Subcutaneous abdominal adipose tissue (tissue), 5 donors: ENCODE results near the gene SSC4D.
"Not testable (repeated sequence)": the region's sequence is repeated elsewhere in the genome, so short reads cannot be mapped to it uniquely, and the experiment has no call there.

Experiments
- H3K27ac ChIP-seq: one replicate; pipeline ENCODE4 v1.7.0; 2013; ENCODE audit warnings: low read depth, mild to moderate bottlenecking, inconsistent platforms, low read length, moderate library complexity
- H3K27me3 ChIP-seq, 5 donors: one replicate each; pipeline ENCODE4 v1.7.0; 2013; ENCODE audit warnings: low read length in 5 of 5, inconsistent platforms in 1 of 5; ENCODE audit not compliant: control insufficient read depth in 5 of 5, insufficient read depth in 4 of 5
- H3K36me3 ChIP-seq, 5 donors: one replicate each; pipeline ENCODE4 v1.7.0; 2013; ENCODE audit warnings: low read length in 5 of 5; ENCODE audit not compliant: control insufficient read depth in 5 of 5, insufficient read depth in 5 of 5
- H3K4me1 ChIP-seq, 5 donors: one replicate each; pipeline ENCODE4 v1.7.0; 2013; ENCODE audit warnings: low read length in 5 of 5, mild to moderate bottlenecking in 3 of 5, moderate library complexity in 1 of 5; ENCODE audit not compliant: control insufficient read depth in 5 of 5, insufficient read depth in 5 of 5
- H3K4me3 ChIP-seq, 5 donors: one replicate each; pipeline ENCODE4 v1.7.0; 2013; ENCODE audit warnings: low read length in 5 of 5, low read depth in 1 of 5
- H3K9ac ChIP-seq, 5 donors: one replicate each; pipeline ENCODE4 v1.7.0; 2013; ENCODE audit warnings: low read length in 5 of 5, mild to moderate bottlenecking in 4 of 5, moderate library complexity in 3 of 5
- H3K9me3 ChIP-seq, 5 donors: one replicate each; pipeline ENCODE4 v1.7.0; 2013; ENCODE audit warnings: low read length in 5 of 5; ENCODE audit not compliant: control insufficient read depth in 5 of 5
- donor health status: healthy.
- donor health status: healthy.
- donor health status: healthy.
- donor health status: healthy.
- donor health status: healthy.

The SSC4D gene

DNA sequence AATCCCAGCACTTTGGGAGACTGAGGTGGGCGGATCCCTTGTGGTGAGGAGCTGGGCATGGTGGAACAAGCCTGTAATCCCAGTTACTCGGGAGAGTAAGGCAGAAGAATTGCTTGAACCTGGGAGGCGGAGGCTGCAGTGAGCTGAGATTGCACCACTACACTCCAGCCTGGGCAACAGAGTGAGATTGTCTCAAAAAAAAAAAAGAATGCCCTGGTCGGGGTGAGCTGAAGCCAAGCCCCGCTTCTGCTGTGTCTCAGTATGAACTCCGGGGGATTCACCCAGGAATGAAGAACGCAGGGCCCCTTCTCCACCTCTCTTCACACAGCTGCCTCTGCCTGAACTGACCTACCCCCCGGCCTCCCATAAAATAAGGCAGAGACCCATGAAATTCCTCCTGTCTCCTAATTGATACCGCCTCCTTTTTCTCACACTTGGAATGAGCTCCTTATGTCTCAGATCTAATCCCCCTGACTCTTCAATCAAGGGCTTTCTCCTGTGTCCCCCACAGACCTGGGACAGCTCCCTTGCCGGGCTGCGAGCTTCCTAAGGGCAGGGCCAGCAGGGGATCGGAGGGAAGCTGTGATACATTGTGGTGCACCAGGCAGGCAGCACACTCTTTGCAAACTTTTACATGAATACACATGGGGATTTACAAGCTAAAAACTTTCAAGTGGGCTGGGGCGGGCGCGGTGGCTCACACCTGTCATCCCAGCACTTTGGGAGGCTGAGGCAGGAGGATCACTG is 14.3 kb upstream of the SSC4D start:
- Histone ChIP-seq H3K9me3 (peaks cover 0 to 4% (median 0%) of the 10 kb centered on the region in 5 donors), H3K4me3 (no peak overlapping the region), H3K9ac (no peak overlapping the region), H3K36me3 (no peaks in the 10 kb centered on the region), H3K27ac (no peak overlapping the region), H3K27me3 (no peaks in the 10 kb centered on the region), H3K4me1 (peaks cover 0 to 13% (median 6%) of the 10 kb centered on the region in 5 donors)

DNA sequence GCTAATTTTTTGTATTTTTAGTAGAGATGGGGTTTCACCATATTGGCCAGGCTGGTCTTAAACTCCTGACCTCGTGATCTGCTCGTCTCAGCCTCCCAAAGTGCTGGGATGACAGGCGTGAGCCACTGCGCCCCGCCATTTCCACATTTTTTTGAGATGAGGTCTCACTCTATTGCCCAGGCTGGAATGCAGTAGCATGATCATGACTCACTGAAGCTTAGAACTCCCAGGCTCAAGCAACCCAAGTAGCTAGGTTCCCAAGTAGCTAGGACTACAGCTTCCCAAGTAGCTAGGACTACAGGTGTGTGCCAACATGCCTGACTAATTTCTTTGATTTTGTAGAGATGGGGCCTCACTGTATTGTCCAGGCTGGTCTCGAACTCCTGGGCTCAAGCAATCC is 11.6 kb upstream of the SSC4D start:
- not testable (repeated sequence) for H3K9ac ChIP-seq, H3K27me3 ChIP-seq, H3K36me3 ChIP-seq, H3K27ac ChIP-seq, H3K9me3 ChIP-seq, H3K4me3 ChIP-seq
- peaks cover 0 to 11% (median 3%) of the 10 kb centered on the region in 5 donors for H3K4me1 ChIP-seq

DNA sequence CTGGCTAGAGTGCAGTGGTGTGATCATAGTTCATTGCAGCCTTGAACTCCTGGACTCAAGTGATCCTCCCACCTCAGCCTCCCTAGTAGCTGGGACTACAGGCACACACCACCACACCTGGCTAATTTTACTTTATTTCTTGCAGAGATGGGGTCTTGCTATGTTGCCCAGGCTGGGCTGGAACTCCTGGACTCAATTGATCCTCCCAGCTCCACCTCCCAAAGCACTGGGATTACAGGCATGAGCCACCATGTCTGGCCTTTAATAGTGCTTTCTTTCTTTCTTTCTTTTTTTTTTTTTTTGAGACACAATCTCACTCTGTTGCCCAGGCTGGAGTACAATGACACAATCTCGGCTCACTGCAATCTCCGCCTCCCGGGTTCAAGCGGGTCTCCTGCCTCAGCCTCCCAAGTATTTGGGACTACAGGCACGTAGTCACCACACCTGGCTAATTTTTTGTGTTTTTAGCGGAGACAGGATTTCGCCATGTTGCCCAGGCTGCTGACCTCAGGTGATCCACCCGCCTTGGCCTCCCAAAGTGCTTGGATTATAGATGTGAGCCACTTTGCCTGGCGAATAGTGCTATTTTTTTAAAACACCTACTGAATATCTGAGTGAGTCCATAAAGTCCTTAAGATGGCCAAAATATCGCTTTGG is 8.3 kb upstream of the SSC4D start:
- H3K27ac ChIP-seq, H3K4me1 ChIP-seq, H3K9me3 ChIP-seq, H3K4me3 ChIP-seq, H3K36me3 ChIP-seq, H3K9ac ChIP-seq, H3K27me3 ChIP-seq: not testable (repeated sequence)

DNA sequence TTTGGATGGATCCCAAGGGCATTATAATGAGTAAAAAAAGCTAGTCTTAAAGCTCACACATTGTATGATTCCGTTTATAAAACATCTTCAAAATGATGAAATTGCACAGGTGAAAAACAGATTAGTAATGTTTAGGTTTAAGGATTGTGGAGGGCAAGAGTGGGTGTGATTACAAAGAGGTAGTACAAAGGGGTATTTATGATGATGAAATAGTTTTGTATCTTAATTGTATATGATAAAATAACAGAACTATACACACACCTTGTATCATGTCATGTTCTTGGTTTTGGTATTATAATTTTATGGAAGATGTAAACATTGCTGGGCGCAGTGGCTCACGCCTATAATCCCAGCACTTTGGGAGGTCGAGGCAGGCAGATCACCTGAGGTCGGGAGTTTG is 2.8 kb upstream of the SSC4D start:
- no peak overlapping the region for H3K9ac ChIP-seq
- H3K4me1 ChIP-seq: no peaks in the 10 kb centered on the region
- H3K9me3 ChIP-seq: no peaks in the 10 kb centered on the region
- no peaks in the 10 kb centered on the region for H3K27me3 ChIP-seq
- no peak overlapping the region for H3K27ac ChIP-seq
- H3K4me3 ChIP-seq: no peak overlapping the region
- no peaks in the 10 kb centered on the region for H3K36me3 ChIP-seq

DNA sequence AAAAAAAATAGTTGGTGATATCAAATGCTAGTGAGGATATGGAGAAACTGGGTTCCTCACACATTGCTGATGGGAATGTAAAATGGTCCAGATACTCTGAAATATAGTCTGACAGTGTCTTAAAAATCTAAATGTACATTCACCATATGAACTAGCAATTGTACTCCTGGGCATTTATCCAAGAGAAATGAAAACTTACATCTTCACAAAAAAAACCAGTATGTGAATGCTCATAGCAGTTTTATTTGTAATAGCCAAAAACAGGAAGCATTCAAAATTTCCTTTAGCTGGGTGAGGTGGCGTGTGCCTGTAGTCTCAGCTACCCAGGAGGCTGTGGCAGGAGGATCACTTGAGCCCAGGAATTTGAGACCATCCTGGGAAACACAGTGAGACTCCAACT is 2.1 kb upstream of the SSC4D start:
- H3K27ac ChIP-seq: no peak overlapping the region
- no peaks in the 10 kb centered on the region for H3K36me3 ChIP-seq
- no peaks in the 10 kb centered on the region for H3K27me3 ChIP-seq
- no peak overlapping the region for H3K4me3 ChIP-seq
- H3K9ac ChIP-seq: no peak overlapping the region
- H3K9me3 ChIP-seq: no peaks in the 10 kb centered on the region
- H3K4me1 ChIP-seq: no peaks in the 10 kb centered on the region

DNA sequence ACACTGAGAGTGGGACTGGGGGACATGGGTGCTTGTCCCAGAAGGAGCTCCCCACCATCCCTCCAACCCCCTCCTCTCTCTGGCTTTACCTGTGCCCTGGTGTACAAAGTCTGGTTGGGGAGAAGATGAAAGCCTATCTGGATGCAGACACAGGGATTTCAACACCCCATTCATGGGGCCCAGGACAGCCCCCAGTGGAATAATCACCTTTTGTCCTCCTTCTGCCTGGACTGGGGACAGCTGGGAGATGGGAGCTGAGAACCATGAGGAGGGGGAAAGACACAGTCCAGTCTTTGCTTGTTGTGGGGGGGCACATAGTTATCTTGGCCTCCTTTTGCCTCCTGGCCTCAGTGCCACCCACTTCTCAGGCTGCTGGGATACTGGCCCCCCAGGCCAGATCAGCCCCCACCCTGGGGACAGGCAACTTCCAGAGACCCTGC is 1.4 kb downstream of the SSC4D start:
- H3K4me3 ChIP-seq: no peak overlapping the region

DNA sequence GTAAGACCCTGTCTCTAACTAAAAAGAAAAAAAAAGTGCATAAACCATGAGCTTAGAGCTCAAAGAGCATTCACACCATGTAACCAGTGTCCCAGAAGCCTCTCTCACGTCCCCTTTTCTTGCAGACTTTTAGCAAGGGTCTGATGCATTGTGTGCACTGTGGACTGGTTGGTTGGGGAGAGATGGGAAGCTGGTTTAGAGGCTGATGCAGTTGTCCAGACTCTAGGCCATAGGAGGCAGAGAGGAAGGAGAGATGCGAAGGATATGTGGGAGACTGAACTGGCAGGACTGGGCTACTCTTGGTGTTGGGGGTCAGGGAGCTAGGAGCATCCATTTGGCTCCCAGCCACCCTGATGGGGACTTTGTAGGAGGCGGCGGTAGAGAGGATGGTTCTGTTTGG is 1.8 kb downstream of the SSC4D start:
- Histone ChIP-seq H3K4me3 (no peak overlapping the region), H3K36me3 (no peaks in the 10 kb centered on the region), H3K9ac (no peak overlapping the region), H3K27ac (no peak overlapping the region), H3K4me1 (peaks cover 0 to 7% (median 0%) of the 10 kb centered on the region in 5 donors), H3K27me3 (no peaks in the 10 kb centered on the region), H3K9me3 (no peaks in the 10 kb centered on the region)

More for the DNA sequence above, 1.4 kb downstream of the SSC4D start:
- H3K4me1 ChIP-seq: peaks cover 0 to 7% (median 0%) of the 10 kb centered on the region in 5 donors
- no peak overlapping the region for H3K27ac ChIP-seq
- no peaks in the 10 kb centered on the region for H3K27me3 ChIP-seq
- H3K9ac ChIP-seq: no peak overlapping the region
- H3K9me3 ChIP-seq: no peaks in the 10 kb centered on the region
- no peaks in the 10 kb centered on the region for H3K36me3 ChIP-seq

DNA sequence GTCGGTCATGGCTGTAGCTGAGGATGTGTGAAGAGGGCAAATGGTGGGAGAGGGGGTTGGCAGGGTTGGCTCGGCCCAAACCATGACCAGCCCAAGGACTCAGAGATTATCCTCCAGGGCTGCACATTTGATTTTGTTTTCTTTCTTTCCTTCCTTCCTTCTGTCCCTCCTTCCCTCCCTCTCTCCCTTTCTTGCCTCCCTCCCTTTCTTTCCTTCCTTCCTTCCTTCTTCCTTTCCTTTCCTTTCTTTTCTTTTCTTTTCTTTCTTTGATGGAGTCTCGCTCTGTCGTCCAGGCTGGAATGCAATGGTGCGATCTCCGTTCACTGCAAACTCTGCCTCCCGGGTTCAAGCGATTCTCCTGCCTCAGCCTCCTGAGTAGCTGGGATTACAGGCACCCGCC is 3.8 kb downstream of the SSC4D start:
- Histone ChIP-seq H3K27ac (no peak overlapping the region), H3K27me3 (no peaks in the 10 kb centered on the region), H3K9me3 (no peaks in the 10 kb centered on the region), H3K36me3 (no peaks in the 10 kb centered on the region), H3K4me3 (no peak overlapping the region), H3K4me1 (peaks cover 0 to 7% (median 0%) of the 10 kb centered on the region in 5 donors), H3K9ac (no peak overlapping the region)

DNA sequence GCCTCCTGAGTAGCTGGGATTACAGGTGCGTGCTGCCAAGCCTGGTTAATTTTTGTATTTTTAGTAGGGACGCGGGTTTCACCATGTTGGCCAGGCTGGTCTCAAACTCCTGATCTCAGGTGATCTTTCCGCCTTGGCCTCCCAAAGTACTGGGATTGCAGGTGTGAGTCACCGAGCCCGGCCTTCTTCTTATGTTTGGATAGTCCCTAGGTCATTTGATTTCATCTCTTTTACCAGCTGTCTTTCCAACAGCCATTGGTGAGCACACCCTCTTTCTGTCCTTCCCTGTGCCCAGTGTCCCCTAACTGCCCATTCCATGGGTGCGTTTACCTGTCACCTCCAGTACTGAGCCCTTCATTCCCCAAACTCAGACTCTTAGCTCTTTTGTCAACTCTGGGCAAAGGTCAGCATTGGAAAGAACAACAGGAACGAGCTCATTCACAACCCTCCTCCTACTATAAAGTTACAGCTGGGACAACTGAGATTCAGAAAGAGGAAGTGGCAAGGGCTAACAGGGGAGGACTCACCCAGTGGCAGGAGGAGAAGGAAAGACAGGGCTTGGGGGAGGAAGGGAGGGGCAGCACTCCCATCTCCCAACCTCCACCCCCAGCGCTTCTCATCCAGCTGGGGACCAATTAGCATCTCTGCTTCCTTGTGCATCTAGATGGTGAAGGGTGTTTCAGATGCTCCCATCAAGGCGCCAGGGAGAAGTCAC is 5.6 kb downstream of the SSC4D start:
- H3K27me3 ChIP-seq: no peaks in the 10 kb centered on the region
- no peaks in the 10 kb centered on the region for H3K9me3 ChIP-seq
- H3K27ac ChIP-seq: no peak overlapping the region
- no peak overlapping the region for H3K4me3 ChIP-seq
- no peak overlapping the region for H3K9ac ChIP-seq
- no peaks in the 10 kb centered on the region for H3K36me3 ChIP-seq
- H3K4me1 ChIP-seq: peaks cover 0 to 7% (median 0%) of the 10 kb centered on the region in 5 donors

DNA sequence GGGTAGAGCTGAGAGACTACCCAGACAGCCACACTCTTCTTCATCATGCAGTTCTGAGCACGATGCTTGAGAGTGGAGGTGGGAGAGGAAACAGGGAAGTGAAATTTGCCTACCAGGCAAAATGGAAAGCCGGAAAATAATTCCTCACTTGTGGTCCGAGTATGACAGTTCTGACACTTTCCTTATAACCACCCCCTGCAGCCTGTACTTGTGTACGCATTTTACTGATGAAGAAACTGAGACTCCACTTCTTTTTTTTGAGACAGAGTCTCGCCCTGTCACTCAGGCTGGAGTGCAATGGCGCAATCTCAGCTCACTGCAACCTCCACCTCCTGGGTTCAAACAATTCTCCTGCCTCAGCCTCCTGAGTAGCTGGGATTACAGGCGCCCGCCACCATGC is 6.4 kb downstream of the SSC4D start:
- not testable (repeated sequence) for H3K4me1 ChIP-seq, H3K4me3 ChIP-seq, H3K9ac ChIP-seq, H3K9me3 ChIP-seq, H3K27me3 ChIP-seq, H3K36me3 ChIP-seq, H3K27ac ChIP-seq
